Cardiac fibroblast (primary cell): ENCODE measurements around the gene ZNF69.
"Not testable (repeated sequence)": the region's sequence is repeated elsewhere in the genome, so short reads cannot be mapped to it uniquely, and the experiment has no call there.

Source experiments
- DNase-seq, 2 donors: peaks; one replicate each; pipeline versions ENCODE4 v3.0.0 to v3.0.0-alpha.2; 2010; ENCODE audit warnings: low read depth in 2 of 2
- H3K4me3 ChIP-seq, 2 donors: replicated peaks in 1 of 2; 1 replicate in 1 of 2; 2 replicates in 1 of 2; pipeline ENCODE4 v1.5.1; 2011; ENCODE audit warnings: low read depth in 2 of 2, low read length in 2 of 2, mild to moderate bottlenecking in 2 of 2, moderate library complexity in 1 of 2
- TF ChIP-seq, protein P1 (sequence below): IDR thresholded peaks from one replicate; pipeline ENCODE4 v1.5.1; 2011; ENCODE audit warnings: low read depth, mild to moderate bottlenecking, low read length, inconsistent platforms

ZNF69 gene

DNA sequence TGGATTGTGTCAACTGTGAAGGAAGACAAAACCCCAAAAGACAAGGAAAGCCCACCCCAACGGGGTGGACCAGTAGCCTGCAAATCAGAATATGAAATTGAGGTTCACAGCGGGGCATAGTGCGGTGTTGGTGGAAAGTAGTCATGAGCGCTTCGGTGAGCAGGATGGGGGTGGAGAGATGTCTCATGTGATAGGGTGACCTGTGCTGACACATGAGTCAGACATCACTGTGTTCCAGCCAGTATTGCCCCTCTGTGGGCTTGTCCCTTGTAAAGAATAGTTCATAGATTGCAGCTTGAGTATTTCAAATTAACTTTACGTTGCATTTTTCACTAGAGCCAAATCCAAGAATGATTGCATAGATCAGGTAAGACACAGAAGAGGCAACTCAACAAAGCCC is 7.3 kb downstream of the ZNF69 start:
- TF ChIP-seq, protein P1, sequence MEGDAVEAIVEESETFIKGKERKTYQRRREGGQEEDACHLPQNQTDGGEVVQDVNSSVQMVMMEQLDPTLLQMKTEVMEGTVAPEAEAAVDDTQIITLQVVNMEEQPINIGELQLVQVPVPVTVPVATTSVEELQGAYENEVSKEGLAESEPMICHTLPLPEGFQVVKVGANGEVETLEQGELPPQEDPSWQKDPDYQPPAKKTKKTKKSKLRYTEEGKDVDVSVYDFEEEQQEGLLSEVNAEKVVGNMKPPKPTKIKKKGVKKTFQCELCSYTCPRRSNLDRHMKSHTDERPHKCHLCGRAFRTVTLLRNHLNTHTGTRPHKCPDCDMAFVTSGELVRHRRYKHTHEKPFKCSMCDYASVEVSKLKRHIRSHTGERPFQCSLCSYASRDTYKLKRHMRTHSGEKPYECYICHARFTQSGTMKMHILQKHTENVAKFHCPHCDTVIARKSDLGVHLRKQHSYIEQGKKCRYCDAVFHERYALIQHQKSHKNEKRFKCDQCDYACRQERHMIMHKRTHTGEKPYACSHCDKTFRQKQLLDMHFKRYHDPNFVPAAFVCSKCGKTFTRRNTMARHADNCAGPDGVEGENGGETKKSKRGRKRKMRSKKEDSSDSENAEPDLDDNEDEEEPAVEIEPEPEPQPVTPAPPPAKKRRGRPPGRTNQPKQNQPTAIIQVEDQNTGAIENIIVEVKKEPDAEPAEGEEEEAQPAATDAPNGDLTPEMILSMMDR, result no peak
- no peak for DNase-seq

DNA sequence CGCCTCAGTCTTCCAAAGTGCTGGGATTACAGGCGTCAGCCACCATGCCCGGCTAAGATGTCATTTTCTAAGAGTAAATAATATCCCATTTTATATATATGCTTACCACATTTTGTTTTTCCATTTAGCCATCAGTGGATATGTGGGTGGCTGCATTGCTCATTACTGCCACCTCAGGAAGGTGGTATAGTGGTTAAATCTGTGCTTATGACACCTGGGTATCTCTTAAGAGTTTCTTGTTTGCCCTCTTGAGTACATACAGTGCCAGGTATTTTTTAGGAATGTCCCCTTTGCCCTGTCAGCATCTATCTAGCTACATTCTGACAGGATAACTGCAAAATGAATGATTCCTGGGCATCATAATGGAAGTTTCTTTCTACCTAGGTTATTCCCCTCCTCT is 14.6 kb downstream of the ZNF69 start:
- no peak for DNase-seq
- H3K4me3 ChIP-seq, result no peak overlapping the region
- TF ChIP-seq, protein P1, result no peak

More for the DNA sequence above, 7.3 kb downstream of the ZNF69 start:
- H3K4me3 ChIP-seq, result no peak overlapping the region

DNA sequence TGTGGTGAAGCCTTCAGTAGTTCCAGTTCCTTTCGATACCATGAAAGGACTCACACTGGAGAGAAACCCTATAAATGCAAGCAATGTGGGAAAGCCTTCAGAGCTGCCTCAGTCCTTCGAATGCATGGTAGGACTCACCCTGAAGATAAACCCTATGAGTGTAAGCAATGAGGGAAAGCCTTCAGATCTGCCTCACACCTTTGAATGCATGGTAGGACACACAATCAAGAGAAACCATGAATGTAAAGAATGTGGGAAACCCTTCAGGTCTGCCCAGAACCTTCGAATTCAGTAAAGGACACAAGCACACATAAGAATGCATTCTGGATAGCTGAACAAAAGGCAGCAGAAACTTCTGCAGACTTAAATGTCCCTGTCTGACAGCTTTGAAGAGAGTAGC is 18.3 kb downstream of the ZNF69 start:
- no peak for DNase-seq
- H3K4me3 ChIP-seq, result no peak overlapping the region
- TF ChIP-seq, protein P1, result no peak

DNA sequence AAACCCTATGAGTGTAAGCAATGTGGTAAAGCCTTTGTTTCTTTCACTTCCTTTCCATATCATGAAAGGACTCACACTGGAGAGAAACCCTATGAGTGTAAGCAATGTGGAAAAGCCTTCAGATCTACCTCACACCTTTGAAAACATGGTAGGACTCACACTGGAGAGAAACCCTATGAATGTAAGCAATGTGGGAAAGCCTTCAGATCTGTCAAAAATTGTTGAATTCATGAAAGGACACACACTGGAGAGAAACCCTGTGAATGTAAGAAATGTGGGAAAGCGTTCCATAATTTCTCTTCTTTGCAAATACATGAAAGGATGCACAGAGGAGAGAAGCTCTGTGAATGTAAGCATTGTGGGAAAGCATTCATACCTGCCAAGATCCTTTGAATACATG is 24.4 kb downstream of the ZNF69 start:
- DNase-seq, result peak in 1 of 2 donors; percentile 2
- not testable (repeated sequence) for H3K4me3 ChIP-seq

DNA sequence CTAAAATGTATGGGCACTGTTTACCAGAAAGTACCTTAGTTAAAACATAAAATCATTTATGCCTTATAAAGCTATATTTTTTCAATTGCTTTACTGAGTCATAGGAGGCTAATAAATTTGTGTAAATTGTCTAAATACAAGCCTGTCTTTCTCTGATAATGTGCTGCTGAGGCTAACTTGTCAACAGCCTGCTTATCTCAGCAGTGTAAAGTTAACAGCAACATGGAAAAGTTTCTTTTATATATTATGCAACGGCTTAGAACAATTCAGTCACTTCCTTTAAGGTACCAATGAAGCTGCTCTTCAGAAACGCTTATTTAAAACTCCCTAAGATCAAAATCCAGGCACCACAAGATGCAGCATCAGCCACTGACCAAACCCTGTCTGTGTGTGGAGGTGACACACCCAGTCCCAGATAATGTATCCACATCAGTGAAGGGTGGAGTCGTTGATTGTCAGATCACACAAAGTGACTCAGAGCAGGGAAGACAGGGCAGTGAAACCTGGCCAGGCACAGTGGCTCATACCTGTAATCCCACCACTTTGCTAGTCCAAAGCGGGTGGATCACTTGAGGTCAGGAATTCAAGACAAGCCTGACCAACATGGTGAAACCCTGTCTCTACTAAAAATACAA is 27.0 kb downstream of the ZNF69 start:
- not testable (repeated sequence) for H3K4me3 ChIP-seq, DNase-seq

DNA sequence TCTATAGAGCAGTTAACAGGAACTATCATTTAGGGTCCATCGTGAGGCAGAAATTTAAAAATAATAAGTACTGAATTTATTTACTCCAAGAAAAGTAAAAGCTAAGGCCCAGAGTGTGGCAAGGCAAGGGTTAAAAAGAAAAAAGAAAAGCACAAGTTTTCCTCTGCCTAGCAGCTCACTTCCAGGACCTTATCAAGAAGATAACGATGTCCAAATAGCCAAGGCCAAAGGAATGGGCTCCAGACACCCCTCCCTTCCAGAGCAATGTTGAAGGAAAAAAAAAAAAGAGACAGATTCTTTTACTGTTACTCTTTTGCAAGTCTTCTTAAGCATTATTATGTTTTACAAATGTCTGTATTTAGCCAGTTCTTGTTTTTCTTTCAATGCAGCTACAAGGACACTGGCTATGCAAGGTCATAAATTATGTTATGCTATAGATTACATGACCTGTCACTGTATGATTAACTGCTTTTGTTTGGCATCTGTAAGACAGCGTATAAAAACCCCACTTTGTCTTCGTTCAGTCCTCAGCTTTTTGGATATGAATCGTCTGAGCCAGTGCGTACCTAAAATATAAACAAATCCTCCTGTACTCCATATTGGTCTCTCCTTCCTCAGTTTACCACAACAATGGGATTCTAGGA is 34.4 kb downstream of the ZNF69 start:
- H3K4me3 ChIP-seq, result no peak overlapping the region
- DNase-seq, result peak in 1 of 2 donors; percentile 59
- TF ChIP-seq, protein P1, result no peak

DNA sequence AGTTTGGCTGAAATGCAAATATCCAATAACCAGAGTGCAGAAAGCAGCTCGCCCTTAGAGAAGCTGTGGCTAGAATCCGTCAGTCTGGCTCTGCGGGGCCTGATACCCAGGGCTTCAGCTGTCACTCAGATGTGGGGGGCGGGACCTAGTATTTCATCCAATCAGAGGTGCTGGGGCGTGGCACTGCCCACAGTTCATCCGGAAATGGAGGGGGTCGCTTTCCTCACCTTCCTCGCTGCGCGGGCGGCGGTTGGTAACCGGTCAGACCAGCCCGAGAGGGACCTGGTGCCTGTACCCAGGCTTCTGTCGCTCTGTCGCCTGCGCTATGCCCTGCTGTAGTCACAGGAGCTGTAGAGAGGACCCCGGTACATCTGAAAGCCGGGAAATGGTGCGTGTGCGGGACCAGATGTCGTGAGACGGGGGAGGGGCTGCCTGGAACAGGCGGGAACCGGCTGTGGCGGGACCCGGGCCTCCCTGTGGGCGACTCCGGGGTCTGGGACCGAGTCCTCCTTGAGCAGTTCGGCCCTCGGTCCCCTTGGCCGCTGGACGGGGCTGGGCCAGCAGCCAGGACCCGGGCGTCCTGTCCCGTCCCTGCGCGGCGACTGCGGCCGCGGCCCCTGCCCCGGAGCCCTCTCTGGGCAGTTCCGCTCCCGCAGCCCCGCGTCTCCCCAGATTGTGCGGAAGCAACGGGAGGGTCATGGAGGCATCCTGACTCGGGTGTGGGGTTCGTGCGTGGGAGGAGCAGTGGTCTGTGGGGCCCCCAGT is 37.5 kb downstream of the ZNF69 start, which contains the start of gene ZNF700:
Gene ZNF700 (plus strand): TSS at position 222 of the 765 bp plus-strand sequence. CDS start 104 bp downstream, at position 326.
- TF ChIP-seq, protein P1, result no peak
- DNase-seq, result peak; percentile 88 to 91
- H3K4me3 ChIP-seq, result peak within 1 kb of the TSS; percentile 86 to 91

DNA sequence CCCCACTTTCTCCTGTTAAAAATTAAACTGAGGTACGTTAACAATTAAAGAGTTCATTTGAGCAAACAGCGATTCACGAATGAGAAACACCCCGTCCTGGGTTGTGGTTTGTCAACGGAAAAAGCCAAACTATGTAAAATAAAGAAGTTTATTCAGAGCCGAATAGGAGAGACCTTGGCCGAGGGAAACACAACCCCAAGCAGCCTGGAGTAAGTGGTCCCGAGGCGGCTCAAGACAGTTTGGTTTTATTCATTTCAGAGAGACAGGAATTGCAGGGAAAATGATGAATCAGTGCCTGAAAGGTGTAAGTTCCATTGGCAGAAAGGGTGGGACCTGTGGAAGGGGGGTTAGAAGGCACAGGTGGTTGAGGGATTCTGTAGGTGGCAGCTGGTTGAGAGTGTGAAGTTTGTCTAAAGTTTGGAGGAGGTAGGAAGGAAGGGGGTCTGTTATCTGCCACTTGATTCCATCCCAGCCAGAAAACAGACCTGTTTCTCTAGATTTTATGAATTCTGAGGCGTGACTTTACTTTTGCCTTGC is 38.1 kb downstream of the ZNF69 start:
- DNase-seq, result not testable (repeated sequence)

More for the DNA sequence above, 38.1 kb downstream of the ZNF69 start:
- H3K4me3 ChIP-seq, result peak overlapping the region; percentile 86 to 91
